ENCODE results near the gene YBX2.

Gene YBX2

GRCh38 chr17:7262192-7262934, 32.1 kb downstream of the YBX2 start, which contains the start of gene CLDN7:
Gene CLDN7, minus strand, starts transcription at chr17:7262478. Its CDS starts 435 bp downstream, at chr17:7262043.
- TF ChIP-seq SNAI2 (CRISPR knock-in tag; IDR thresholded peaks at IDR 0.05) = no peak
- TF ChIP-seq ESRRG (CRISPR knock-in tag; IDR thresholded peaks at IDR 0.05) = no peak
- TF ChIP-seq ZNF8 (CRISPR knock-in tag; IDR thresholded peaks at IDR 0.05) = no peak
- no peak for TF ChIP-seq CSRNP3 (CRISPR knock-in tag; IDR thresholded peaks at IDR 0.05)
- TF ChIP-seq POU6F1 (CRISPR knock-in tag; IDR thresholded peaks at IDR 0.05; ENCODE audit: borderline replicate concordance, low read depth) = no peak
- no peak for TF ChIP-seq BACH2 (CRISPR knock-in tag; IDR thresholded peaks at IDR 0.05; ENCODE audit: borderline replicate concordance)
- TF ChIP-seq RARB (CRISPR knock-in tag; IDR thresholded peaks at IDR 0.05) = no peak
- no peak for TF ChIP-seq OSR1 (CRISPR knock-in tag; IDR thresholded peaks at IDR 0.05)
- TF ChIP-seq ZC3H10 (CRISPR knock-in tag; IDR thresholded peaks at IDR 0.05) = no peak
- no peak for TF ChIP-seq CSDC2 (CRISPR knock-in tag; IDR thresholded peaks at IDR 0.05)
- TF ChIP-seq PPARA (CRISPR knock-in tag; IDR thresholded peaks at IDR 0.05; ENCODE audit: borderline replicate concordance) = no peak
- TF ChIP-seq TSHZ2 (CRISPR knock-in tag; IDR thresholded peaks at IDR 0.05) = no peak
- TF ChIP-seq ZNF70 (CRISPR knock-in tag; IDR thresholded peaks at IDR 0.05) = no peak
- no peak for TF ChIP-seq TOX (CRISPR knock-in tag; IDR thresholded peaks at IDR 0.05; ENCODE audit: borderline replicate concordance)
- no peak for TF ChIP-seq CREB5 (CRISPR knock-in tag; IDR thresholded peaks at IDR 0.05; ENCODE audit: low read depth)
- TF ChIP-seq TCF4 (CRISPR knock-in tag; IDR thresholded peaks at IDR 0.05; ENCODE audit: borderline replicate concordance) = no peak
- no peak for TF ChIP-seq ARNTL (CRISPR knock-in tag; IDR thresholded peaks at IDR 0.05; ENCODE audit: borderline replicate concordance, low read depth)
- no peak for TF ChIP-seq PATZ1 (CRISPR knock-in tag; IDR thresholded peaks at IDR 0.05; ENCODE audit: borderline replicate concordance)
- TF ChIP-seq ZFP3 (CRISPR knock-in tag; IDR thresholded peaks at IDR 0.05) = no peak
- no peak for TF ChIP-seq ISL1 (CRISPR knock-in tag; IDR thresholded peaks at IDR 0.05)
- ATAC-seq = no peak

GRCh38 chr17:7261379-7262191, 32.9 kb downstream of the YBX2 start:
- no peak for ATAC-seq
- TF ChIP-seq ZNF70 (CRISPR knock-in tag; IDR thresholded peaks at IDR 0.05) (no peak), TOX (CRISPR knock-in tag; IDR thresholded peaks at IDR 0.05; ENCODE audit: borderline replicate concordance) (no peak), TSHZ2 (CRISPR knock-in tag; IDR thresholded peaks at IDR 0.05) (no peak), CREB5 (CRISPR knock-in tag; IDR thresholded peaks at IDR 0.05; ENCODE audit: low read depth) (no peak), BACH2 (CRISPR knock-in tag; IDR thresholded peaks at IDR 0.05; ENCODE audit: borderline replicate concordance) (no peak), PPARA (CRISPR knock-in tag; IDR thresholded peaks at IDR 0.05; ENCODE audit: borderline replicate concordance) (no peak), OSR1 (CRISPR knock-in tag; IDR thresholded peaks at IDR 0.05) (no peak), ZNF8 (CRISPR knock-in tag; IDR thresholded peaks at IDR 0.05) (no peak), ZC3H10 (CRISPR knock-in tag; IDR thresholded peaks at IDR 0.05) (no peak), ZFP3 (CRISPR knock-in tag; IDR thresholded peaks at IDR 0.05) (no peak), CSRNP3 (CRISPR knock-in tag; IDR thresholded peaks at IDR 0.05) (no peak), ARNTL (CRISPR knock-in tag; IDR thresholded peaks at IDR 0.05; ENCODE audit: borderline replicate concordance, low read depth) (no peak), TCF4 (CRISPR knock-in tag; IDR thresholded peaks at IDR 0.05; ENCODE audit: borderline replicate concordance) (no peak), RARB (CRISPR knock-in tag; IDR thresholded peaks at IDR 0.05) (no peak)

Measured in SK-N-SH treated with all-trans-retinoic acid at 6 μM for 48 hours (cell line).